H1 (cell line): ENCODE data around the gene ADAMTS6. TPM values are rescaled to one million over a fixed set of nuclear protein-coding genes. Genes with fewer than 3 reads are reported as not detected.

ENCODE experiments used
- CTCF ChIA-PET: fragments of 300-600 bp; sonication (Branson Sonifier 250); formaldehyde crosslinking; loops from one replicate; lab custom pipeline; 2021; ENCODE audit not compliant: partially characterized antibody; lab: Charles Lee
- POLR2A ChIA-PET: fragments of 300-600 bp; sonication (Branson Sonifier 250); formaldehyde crosslinking; loops from one replicate; lab custom pipeline; 2021; ENCODE audit warnings: inconsistent platforms; ENCODE audit not compliant: partially characterized antibody; lab: Charles Lee
- DNase-seq, 2 experiments: peaks; one replicate each; pipeline versions ENCODE4 v3.0.0 to v3.0.0-alpha.2; 2010 to 2022; ENCODE audit warnings: low spot score in 2 of 2, low read depth in 1 of 2, mixed read lengths in 1 of 2
- FAIRE-seq: peaks from 2 replicates; lab custom pipeline; 2011; peaks lifted over from hg19 to GRCh38; lab: Jason Lieb, UNC
- H2AFZ ChIP-seq: 2 replicates; pipeline ENCODE4 v1.8.1; 2012; ENCODE audit warnings: low read length, inconsistent platforms
- H2AK5ac ChIP-seq: 2 replicates; pipeline ENCODE4 v1.6.1; 2013; ENCODE audit warnings: low read depth, low read length
- H2BK120ac ChIP-seq: replicated peaks from 2 replicates; pipeline ENCODE3; 2013; ENCODE audit warnings: low read depth, low read length, inconsistent platforms
- H2BK12ac ChIP-seq: 2 replicates; pipeline ENCODE4 v1.6.1; 2013; ENCODE audit warnings: low read depth, low read length
- H2BK15ac ChIP-seq: 2 replicates; pipeline ENCODE4 v1.6.1; 2013; ENCODE audit warnings: low read length
- H2BK20ac ChIP-seq: 2 replicates; pipeline ENCODE4 v1.6.1; 2013; ENCODE audit warnings: low read length
- H2BK5ac ChIP-seq: 2 replicates; pipeline ENCODE4 v1.6.1; 2013; ENCODE audit warnings: low read depth, low read length
- H3K14ac ChIP-seq: 2 replicates; pipeline ENCODE4 v1.6.1; 2013; ENCODE audit warnings: inconsistent platforms; ENCODE audit not compliant: insufficient read length
- H3K18ac ChIP-seq: 2 replicates; pipeline ENCODE4 v1.6.1; 2013; ENCODE audit warnings: low read length; ENCODE audit errors: extremely low read depth
- H3K23ac ChIP-seq: 2 replicates; pipeline ENCODE4 v1.6.1; 2013; ENCODE audit warnings: inconsistent platforms; ENCODE audit not compliant: insufficient read length
- H3K23me2 ChIP-seq: 2 replicates; pipeline ENCODE4 v1.6.1; 2013; ENCODE audit warnings: low read depth, low read length
- H3K27ac ChIP-seq: 2 replicates; pipeline ENCODE4 v1.6.1; 2011; ENCODE audit warnings: low read depth, low read length, inconsistent platforms
- H3K27me3 ChIP-seq, 4 experiments: replicated peaks in 1 of 4; 1 replicate in 1 of 4; 2 replicates in 3 of 4; pipeline versions ENCODE4 v1.6.1 to v1.8.1; 2011 to 2013; ENCODE audit warnings: low read length in 3 of 4, mild to moderate bottlenecking in 3 of 4, inconsistent platforms in 2 of 4, mixed read lengths in 2 of 4, moderate library complexity in 1 of 4; ENCODE audit not compliant: control insufficient read depth in 3 of 4, insufficient read depth in 3 of 4; ENCODE audit errors: extremely low read depth in 1 of 4
- H3K36me3 ChIP-seq, 4 experiments: 2 replicates each; pipeline versions ENCODE4 v1.6.1 to v1.8.1; 2011 to 2013; ENCODE audit warnings: mild to moderate bottlenecking in 4 of 4, low read length in 3 of 4, moderate library complexity in 2 of 4, control low read depth in 1 of 4, inconsistent platforms in 1 of 4; ENCODE audit not compliant: insufficient read depth in 4 of 4, control insufficient read depth in 2 of 4
- H3K4ac ChIP-seq: replicated peaks from 2 replicates; pipeline ENCODE3; 2013; ENCODE audit warnings: low read length, low read depth, mixed read lengths, inconsistent platforms; ENCODE audit not compliant: insufficient read length
- H3K4me1 ChIP-seq, 4 experiments: replicated peaks in 1 of 4; 1 replicate in 1 of 4; 2 replicates in 3 of 4; pipeline versions ENCODE4 v1.6.1 to v1.8.1; 2011 to 2013; ENCODE audit warnings: low read length in 3 of 4, inconsistent platforms in 2 of 4, mixed read lengths in 1 of 4; ENCODE audit not compliant: insufficient read depth in 4 of 4, control insufficient read depth in 3 of 4
- H3K4me2 ChIP-seq, 2 experiments: 2 replicates each; pipeline versions ENCODE4 v1.6.1 to v1.8.1; 2011 to 2013; ENCODE audit warnings: low read depth in 2 of 2, low read length in 2 of 2, control low read depth in 1 of 2, inconsistent platforms in 1 of 2, mild to moderate bottlenecking in 1 of 2; ENCODE audit not compliant: insufficient read depth in 1 of 2
- H3K4me3 ChIP-seq, 4 experiments: fragments of 200-600, 300-600 bp in 1 of 4; sonication (generic), shearing (Covaris generic), sonication (Bioruptor Twin) in 1 of 4; 2 replicates each; pipeline versions ENCODE4 v1.5.1 to v1.8.1; 2011 to 2016; ENCODE audit warnings: low read length in 4 of 4, low read depth in 3 of 4, control low read depth in 2 of 4, inconsistent platforms in 2 of 4, mild to moderate bottlenecking in 2 of 4, mixed read lengths in 1 of 4, moderate library complexity in 1 of 4; ENCODE audit not compliant: insufficient read depth in 2 of 4; ENCODE audit errors: extremely low read depth in 1 of 4
- H3K56ac ChIP-seq: replicated peaks from 2 replicates; pipeline ENCODE3; 2013; ENCODE audit warnings: low read depth, mild to moderate bottlenecking, mixed read lengths, low read length, inconsistent platforms; ENCODE audit not compliant: insufficient read length
- H3K79me1 ChIP-seq: 2 replicates; pipeline ENCODE4 v1.6.1; 2013; ENCODE audit warnings: low read depth, low read length, control low read depth
- H3K79me2 ChIP-seq, 2 experiments: 2 replicates each; pipeline versions ENCODE4 v1.6.1 to v1.8.1; 2012 to 2013; ENCODE audit warnings: low read length in 2 of 2, mild to moderate bottlenecking in 2 of 2, inconsistent platforms in 1 of 2; ENCODE audit not compliant: insufficient read depth in 2 of 2, control insufficient read depth in 1 of 2
- H3K9ac ChIP-seq, 4 experiments: replicated peaks in 1 of 4; 1 replicate in 1 of 4; 2 replicates in 3 of 4; pipeline versions ENCODE4 v1.6.1 to v1.8.1; 2011 to 2013; ENCODE audit warnings: low read depth in 3 of 4, low read length in 3 of 4, control low read depth in 2 of 4, mild to moderate bottlenecking in 2 of 4, moderate library complexity in 2 of 4, inconsistent platforms in 1 of 4; ENCODE audit errors: extremely low read depth in 1 of 4
- H3K9me3 ChIP-seq, 2 experiments: 2 replicates each; pipeline versions ENCODE4 v1.6.1 to v1.8.1; 2012 to 2013; ENCODE audit warnings: mild to moderate bottlenecking in 2 of 2, moderate library complexity in 2 of 2, control low read depth in 1 of 2, inconsistent platforms in 1 of 2, low read depth in 1 of 2, low read length in 1 of 2, mixed read lengths in 1 of 2; ENCODE audit not compliant: insufficient read depth in 2 of 2
- H4K20me1 ChIP-seq, 2 experiments: replicated peaks in 1 of 2; 2 replicates each; pipeline versions ENCODE3 to v1.8.1; 2011 to 2013; ENCODE audit warnings: inconsistent platforms in 2 of 2, low read length in 2 of 2, mild to moderate bottlenecking in 1 of 2; ENCODE audit not compliant: insufficient read depth in 2 of 2, control insufficient read depth in 1 of 2
- H4K5ac ChIP-seq: 2 replicates; pipeline ENCODE4 v1.6.1; 2013; ENCODE audit warnings: low read length, low read depth, mixed read lengths, inconsistent platforms; ENCODE audit not compliant: insufficient read length
- H4K8ac ChIP-seq: 2 replicates; pipeline ENCODE4 v1.8.0; 2013; ENCODE audit warnings: mild to moderate bottlenecking, moderate library complexity, low read length, inconsistent platforms; ENCODE audit not compliant: insufficient read depth; ENCODE audit errors: extremely low read depth
- H4K91ac ChIP-seq: replicated peaks from 2 replicates; pipeline ENCODE3; 2013; ENCODE audit warnings: low read length, mixed read lengths, inconsistent platforms; ENCODE audit not compliant: insufficient read length
- CHD2 ChIP-seq: IDR thresholded peaks from 2 replicates; pipeline ENCODE4 v1.6.1; 2012; ENCODE audit warnings: low read length, improper control_type of control experiment
- GABPA ChIP-seq: IDR thresholded peaks from 2 replicates; pipeline ENCODE4 v1.6.1; 2011; ENCODE audit warnings: mild to moderate bottlenecking, low read length, moderate library complexity, borderline replicate concordance; ENCODE audit not compliant: insufficient read depth
- MAFK ChIP-seq: IDR thresholded peaks from 2 replicates; pipeline ENCODE4 v1.6.1; 2012; ENCODE audit warnings: low read depth, mild to moderate bottlenecking, improper control_type of control experiment, low read length
- RFX5 ChIP-seq: IDR thresholded peaks from 2 replicates; pipeline ENCODE4 v1.6.1; 2011; ENCODE audit warnings: low read depth, low read length, improper control_type of control experiment, borderline replicate concordance
- SIRT6 ChIP-seq: IDR thresholded peaks from one replicate; pipeline ENCODE4 v1.7.1; 2012; ENCODE audit warnings: low read length, inconsistent platforms
- SRF ChIP-seq: IDR thresholded peaks from 2 replicates; pipeline ENCODE4 v1.6.1; 2011; ENCODE audit warnings: mild to moderate bottlenecking, low read depth, low read length, moderate library complexity
- TAF7 ChIP-seq: optimal IDR thresholded peaks from 2 replicates; pipeline ENCODE3; 2011; ENCODE audit warnings: low read depth, mild to moderate bottlenecking, inconsistent platforms, low read length, moderate library complexity, borderline replicate concordance
- WGBS, 2 experiments: shearing (Covaris generic) in 1 of 2; methylation state at CpG; one replicate each; pipeline versions ENCODE4 v1.1.6 to v1.1.7; 2013 to 2015; ENCODE audit warnings: low lambda C conversion rate in 2 of 2, mixed read lengths in 2 of 2, inconsistent platforms in 1 of 2, low coverage in 1 of 2, missing lambda C conversion rate in 1 of 2; ENCODE audit not compliant: insufficient replicate concordance in 2 of 2, insufficient coverage in 1 of 2, insufficient read length in 1 of 2; ENCODE audit errors: extremely low coverage in 1 of 2, missing lambda C conversion rate in 1 of 2; 5-methylcytosine and 5-hydroxymethylcytosine counted together
- polyA plus RNA-seq, 7 experiments: library from polyadenylated mRNA; depleted of rRNA in 3 of 7; stranded (reverse) in 5 of 7; unstranded in 2 of 7; fragments of >200 nt in 5 of 7; fragments of 200-250 nt in 2 of 7; gene quantifications; 1 replicate in 5 of 7; 2 replicates in 1 of 7; 4 replicates in 1 of 7; pipeline versions ENCODE4 v1.2.1 to v1.2.3, GENCODE V29; 2011 to 2013; ENCODE audit warnings: missing spikeins in 2 of 7, mixed read lengths in 2 of 7
- total RNA-seq: library from RNA; stranded (reverse); fragmentation: NEBNext Ultra II Directional; extraction: Animal tissue kit (Norgen Biotek cat#: 25700); gene quantifications from 2 replicates; pipeline ENCODE4 v1.2.1, GENCODE V29; 2021

Gene ADAMTS6
- total and polyA plus RNA-seq, 2 of the 8 experiments (the other 6 are each of a cell fraction or from before 2014, with no cell fraction given), result 0.74 to 2.4 TPM

- ChIA-PET CTCF (interaction anchor here (0.6 to 1.2 kb wide), 4 partner anchors 12 to 1983 kb away, joined by 3 to 4 read pairs (median 4); no protein-coding TSS in a partner anchor), POLR2A (no interaction called here)
- Histone ChIP-seq H3K79me1 (no peaks in the 10 kb centered on the region), H3K4ac (no peak overlapping the region), H3K4me1 (peaks cover 0 to 6% (median 0%) of the 10 kb centered on the region in 4 experiments; a peak in 2 of 7 replicates), H2BK12ac (no peak overlapping the region), H3K14ac (no peak overlapping the region), H2BK15ac (no peak overlapping the region), H3K79me2 (no peaks in the 10 kb centered on the region), H2BK5ac (no peak overlapping the region), H4K20me1 (no peaks in the 10 kb centered on the region), H4K8ac (no peak overlapping the region), H4K91ac (no peak overlapping the region), H3K23me2 (no peaks in the 10 kb centered on the region; the same call in 1 of the 2 replicates), H2AK5ac (no peak overlapping the region), H3K27me3 (no peaks in the 10 kb centered on the region), H3K18ac (no peak overlapping the region), H2BK20ac (no peak overlapping the region), H3K27ac (no peak overlapping the region), H3K4me2 (peak overlapping the region in 1 of 2 experiments; percentile 14; a peak in 1 of 4 replicates), H3K23ac (no peak overlapping the region), H2BK120ac (no peak overlapping the region), H3K9me3 (no peaks in the 10 kb centered on the region), H3K56ac (no peak overlapping the region), H3K4me3 (no peak overlapping the region), H3K9ac (no peak overlapping the region), H4K5ac (no peak overlapping the region), H2AFZ (no peak overlapping the region), H3K36me3 (no peaks in the 10 kb centered on the region)
- no peak for TF ChIP-seq RFX5
- no peak for TF ChIP-seq SIRT6
- TF ChIP-seq CHD2, result no peak
- no peak for TF ChIP-seq MAFK
- TF ChIP-seq GABPA, result no peak
- TF ChIP-seq TAF7, result no peak
- TF ChIP-seq SRF, result no peak
- WGBS, 2 experiments, result 62% methylated on average over 5 of the region's 5 CpGs; no CpG with 5 or more reads in 1 of the 2 experiments
- DNase-seq, result no peak
- FAIRE-seq, result no peak
Observed at GRCh38 chr5:65184780-65185179, 296.9 kb downstream of the ADAMTS6 start.
